NCI-H82 treated with DMSO at 0.1 percent for 48 hours (cell line): Measurements from ENCODE around the gene POU1F1.
"Not testable (repeated sequence)": the region's sequence is repeated elsewhere in the genome, so short reads cannot be mapped to it uniquely, and the experiment has no call there.

Source experiments
- DNase-seq: peaks from one replicate; lab custom pipeline; 2025; ENCODE audit not compliant: unreplicated experiment; lab: John Stamatoyannopoulos, UW

Gene POU1F1

GRCh38 chr3:87260270-87260669, 16.1 kb downstream of the POU1F1 start:
- no peak for DNase-seq

DNA sequence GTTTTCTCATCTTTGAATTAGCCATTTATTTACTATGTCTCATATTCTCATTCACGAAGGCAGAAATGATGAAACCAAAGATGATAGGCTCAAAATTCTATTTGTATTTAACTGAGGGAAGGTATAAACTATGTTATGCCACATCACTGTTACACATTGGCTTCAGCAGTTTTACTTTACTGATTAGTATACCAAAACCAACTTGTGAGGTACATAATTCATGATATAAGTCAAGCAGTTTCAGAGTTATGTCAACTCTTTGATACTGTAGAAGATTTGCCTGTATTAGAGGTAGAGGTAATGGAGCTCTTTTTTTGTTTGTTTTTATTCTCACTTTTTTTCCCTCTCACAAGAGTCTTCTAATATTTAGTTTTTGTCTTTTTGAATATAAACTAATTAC, 26.4 kb downstream of the POU1F1 start:
- no peak for DNase-seq

- no peak for DNase-seq
Observed at GRCh38 chr3:87248831-87249230, 27.6 kb downstream of the POU1F1 start.

DNA sequence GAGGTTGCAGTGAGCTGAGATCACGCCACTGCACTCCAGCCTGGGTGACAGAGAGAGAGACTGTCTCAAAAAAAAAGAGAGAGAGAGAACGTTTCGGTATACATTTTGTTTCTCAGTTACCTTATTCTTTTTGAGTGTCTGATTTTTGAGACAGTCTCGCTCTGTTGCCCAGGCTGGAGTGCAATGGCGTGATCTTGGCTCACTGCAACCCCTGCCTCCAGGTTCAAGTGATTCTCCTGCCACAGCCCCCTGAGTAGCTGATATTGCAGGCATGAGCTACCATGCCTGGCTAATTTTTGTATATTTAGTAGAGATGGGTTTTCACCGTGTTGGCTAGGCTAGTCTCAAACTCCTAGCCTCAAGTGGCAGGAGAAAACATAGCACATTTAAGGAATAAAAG, 28.2 kb downstream of the POU1F1 start:
- not testable (repeated sequence) for DNase-seq

DNA sequence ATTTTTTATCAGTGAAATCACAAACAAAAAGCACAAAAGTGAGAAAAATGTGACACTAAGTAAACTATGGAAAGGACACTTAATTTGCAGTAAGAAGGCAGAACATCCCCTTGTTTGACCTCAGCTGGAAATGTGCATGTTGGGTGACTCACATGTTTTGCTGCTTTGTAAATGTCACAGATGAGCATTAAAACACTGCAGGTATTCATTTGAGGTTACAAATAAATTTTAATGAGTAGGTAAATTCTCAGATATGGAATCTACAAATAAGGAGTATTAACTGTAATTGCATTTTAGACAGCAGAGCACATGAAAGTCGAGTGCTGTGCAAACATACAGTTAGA, 29.0 kb downstream of the POU1F1 start:
- DNase-seq: no peak

- no peak for DNase-seq
Observed at GRCh38 chr3:87246662-87247429, 29.5 kb downstream of the POU1F1 start.

DNA sequence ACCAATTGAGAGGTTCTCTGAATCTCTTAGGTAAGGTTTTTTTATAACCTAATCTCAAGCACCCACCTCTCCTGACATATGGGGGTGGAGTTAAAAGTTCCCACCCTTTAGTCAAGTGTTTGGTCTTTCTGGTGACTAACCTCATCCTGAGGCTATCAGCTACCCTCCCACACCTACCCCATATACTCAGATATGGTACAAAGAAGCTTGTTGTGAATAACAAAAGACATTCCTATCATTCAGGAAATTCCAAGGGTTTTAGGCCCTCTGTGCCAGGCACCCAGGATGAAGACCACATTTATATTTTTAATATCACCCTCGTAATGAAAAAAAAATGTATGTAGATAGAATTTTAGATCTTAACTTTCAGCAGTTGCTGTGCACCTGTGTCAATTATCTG, 40.3 kb downstream of the POU1F1 start:
- no peak for DNase-seq

DNA sequence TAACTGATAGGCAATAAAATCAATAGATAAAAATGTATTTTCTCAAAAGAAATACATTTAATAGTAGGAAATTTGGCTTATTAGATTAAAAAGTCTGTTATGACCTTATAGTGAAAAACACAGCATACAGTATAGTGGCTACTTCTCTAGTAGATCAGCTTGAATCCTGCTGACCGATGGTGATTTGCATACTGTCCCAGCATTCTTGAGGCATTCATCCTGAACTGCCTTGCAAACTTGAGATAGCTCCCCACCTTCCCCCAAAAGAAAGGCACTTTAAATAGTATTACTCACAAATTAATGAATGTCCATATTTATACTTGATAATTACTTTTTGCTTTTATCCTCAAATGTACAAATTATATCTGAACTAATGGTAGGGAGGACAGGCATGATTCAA, 42.6 kb downstream of the POU1F1 start:
- DNase-seq: no peak

- no peak for DNase-seq
Observed at GRCh38 chr3:87229113-87229512, 47.3 kb downstream of the POU1F1 start.

- no peak for DNase-seq
Observed at GRCh38 chr3:87228316-87228715, 48.1 kb downstream of the POU1F1 start.

DNA sequence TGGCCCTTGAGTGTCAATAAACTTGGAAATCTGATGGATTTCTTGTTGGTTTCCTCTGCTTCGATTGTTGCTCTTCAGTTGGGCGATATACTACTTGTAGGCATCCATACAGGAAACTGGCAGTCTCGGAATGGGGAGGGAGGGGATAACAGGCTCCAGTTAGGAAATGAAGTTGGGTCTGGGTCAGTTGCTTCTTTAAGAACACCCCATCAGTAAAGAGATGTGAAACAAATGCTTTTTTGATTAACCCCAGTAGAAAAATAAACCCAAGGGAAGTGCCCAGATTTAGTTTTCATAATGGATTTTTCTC, 48.6 kb downstream of the POU1F1 start:
- DNase-seq: no peak

GRCh38 chr3:87227104-87227834, 49.1 kb downstream of the POU1F1 start, which contains the start of gene CHMP2B:
CHMP2B (plus strand) TSS chr3:87227309; CDS start chr3:87227523, 214 bp downstream.
- peak; percentile 72 for DNase-seq

DNA sequence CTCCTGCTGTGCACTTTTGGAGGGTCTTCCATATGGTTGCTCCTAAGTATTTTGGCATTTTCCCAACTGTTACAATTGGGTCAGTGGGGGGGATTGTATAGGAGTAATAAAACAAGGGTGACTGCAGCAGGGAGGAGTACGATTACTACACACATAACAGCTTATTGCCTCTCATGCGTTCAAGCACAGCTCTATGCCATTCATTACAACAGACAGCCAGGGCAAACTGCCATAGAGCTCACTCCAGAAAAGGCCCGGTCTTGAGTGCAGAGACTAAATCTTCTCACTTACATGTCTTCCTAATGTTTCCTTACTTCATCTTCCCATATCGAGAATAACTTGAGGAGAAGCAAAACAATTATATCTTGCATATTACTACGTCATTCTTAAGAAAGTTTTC, 50.7 kb downstream of the POU1F1 start:
- no peak for DNase-seq

- no peak for DNase-seq
Observed at GRCh38 chr3:87219611-87220010, 56.8 kb downstream of the POU1F1 start.

DNA sequence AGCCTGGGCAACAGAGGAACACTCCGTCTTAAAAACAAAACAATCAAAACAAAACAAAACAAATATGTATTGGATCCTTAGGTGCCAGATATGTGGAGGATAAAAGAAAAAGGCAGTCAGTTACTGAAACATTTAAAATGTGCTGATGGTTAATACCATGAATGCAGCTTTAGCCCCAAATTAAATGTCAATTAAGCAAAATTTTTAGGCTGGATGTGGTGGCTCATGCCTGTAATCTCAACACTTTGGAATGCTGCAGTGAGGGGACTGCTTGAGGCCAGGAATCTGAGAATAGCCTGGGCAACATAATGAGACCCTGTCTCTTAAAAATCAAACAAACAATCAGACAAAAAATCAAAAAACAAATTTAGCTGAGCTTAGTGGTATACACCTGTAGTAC, 57.8 kb downstream of the POU1F1 start:
- DNase-seq: no peak
